GM12878 (cell line): ENCODE results near the gene NFIL3. TPM values are rescaled to one million over a fixed set of nuclear protein-coding genes. Genes with fewer than 3 reads are reported as not detected.

Experiments used
- ATAC-seq: fragments of 200-7000 bp; cut with Tn5 transposase; 3 replicates; pipeline ENCODE4 v1.9.1; 2020; ENCODE audit warnings: mild to moderate bottlenecking, moderate library complexity
- BruUV-seq: library from RNA; stranded (reverse); fragments of 400-500 nt; replicated peaks from 2 replicates; lab custom pipeline; 2021; lab: Mats Ljungman, UMichigan
- CTCF ChIA-PET: fragments of 300-600 bp; sonication (Branson Sonifier 250); formaldehyde crosslinking; extraction: SDS; loops from one replicate; lab custom pipeline; 2021; ENCODE audit warnings: inconsistent platforms; lab: Yijun Ruan, JAX
- POLR2A ChIA-PET: fragments of 350-600 bp; formaldehyde crosslinking; extraction: SDS; loops from one replicate; lab custom pipeline; 2021; ENCODE audit warnings: inconsistent platforms; lab: Charles Lee
- RAD21 ChIA-PET: fragments of 300-600 bp; sonication (Branson Sonifier 250); formaldehyde crosslinking; loops from one replicate; lab custom pipeline; 2023; ENCODE audit warnings: antibody characterized with exemption; ENCODE audit not compliant: unreplicated experiment; lab: Charles Lee
- SMC1A ChIA-PET: fragments of 300-600 bp; sonication (Branson Sonifier 250); formaldehyde crosslinking; loops from one replicate; lab custom pipeline; 2023; ENCODE audit not compliant: unreplicated experiment, uncharacterized antibody; lab: Charles Lee
- DNase-seq: peaks from one replicate; pipeline ENCODE4 v3.0.0-alpha.2; 2011; ENCODE audit warnings: low read depth, low spot score
- FAIRE-seq: peaks from 3 replicates; lab custom pipeline; 2011; peaks lifted over from hg19 to GRCh38; lab: Jason Lieb, UNC
- H2AFZ ChIP-seq: 2 replicates; pipeline ENCODE4 v1.6.0; 2011; ENCODE audit warnings: low read depth, low read length, control low read depth; ENCODE audit not compliant: control insufficient read depth
- H3K27ac ChIP-seq: 2 replicates; pipeline ENCODE4 v1.5.1; 2011; ENCODE audit warnings: control low read depth; ENCODE audit not compliant: control insufficient read depth, insufficient read depth
- H3K27me3 ChIP-seq, 2 experiments: replicated peaks in 1 of 2; 2 replicates each; pipeline versions ENCODE4 v1.6.0 to v1.6.1; 2011; ENCODE audit warnings: low read length in 1 of 2; ENCODE audit not compliant: control insufficient read depth in 2 of 2, insufficient read depth in 2 of 2
- H3K36me3 ChIP-seq, 2 experiments: 2 replicates each; pipeline ENCODE4 v1.5.1; 2011; ENCODE audit warnings: low read length in 1 of 2; ENCODE audit not compliant: control insufficient read depth in 2 of 2, insufficient read depth in 2 of 2
- H3K4me1 ChIP-seq: 2 replicates; pipeline ENCODE4 v1.6.1; 2011; ENCODE audit warnings: mild to moderate bottlenecking, low read length, moderate library complexity, mixed read lengths; ENCODE audit not compliant: control insufficient read depth, insufficient read depth
- H3K4me2 ChIP-seq: 2 replicates; pipeline ENCODE4 v1.6.0; 2011; ENCODE audit warnings: control low read depth; ENCODE audit not compliant: control insufficient read depth, insufficient read depth
- H3K4me3 ChIP-seq: fragments of 200-600 bp; sonication (generic); 2 replicates; pipeline ENCODE4 v1.5.1; 2016
- H3K79me2 ChIP-seq: 2 replicates; pipeline ENCODE4 v1.6.0; 2011; ENCODE audit warnings: low read length; ENCODE audit not compliant: control insufficient read depth, insufficient read depth
- H3K9ac ChIP-seq: 2 replicates; pipeline ENCODE4 v1.8.0; 2011; ENCODE audit warnings: low read length, control low read depth, mixed read lengths; ENCODE audit not compliant: control insufficient read depth, insufficient read depth
- H3K9me3 ChIP-seq: replicated peaks from 3 replicates; pipeline ENCODE4 v1.5.1; 2011; ENCODE audit warnings: mild to moderate bottlenecking, low read length; ENCODE audit not compliant: control insufficient read depth, insufficient read depth
- H4K20me1 ChIP-seq: 2 replicates; pipeline ENCODE4 v1.6.0; 2011; ENCODE audit not compliant: control insufficient read depth, insufficient read depth
- CBX3 ChIP-seq: fragments of 200-600 bp; sonication (generic); IDR thresholded peaks from 2 replicates; pipeline ENCODE4 v1.6.1; 2016; ENCODE audit warnings: low read depth, borderline replicate concordance
- CUX1 ChIP-seq: IDR thresholded peaks from 2 replicates; pipeline ENCODE4 v1.6.1; 2012; ENCODE audit warnings: improper control_type of control experiment, low read depth, low read length; ENCODE audit not compliant: insufficient replicate concordance
- JUND ChIP-seq: IDR thresholded peaks from 2 replicates; pipeline ENCODE4 v1.6.1; 2012; ENCODE audit warnings: low read depth, mild to moderate bottlenecking, low read length, improper control_type of control experiment, moderate library complexity
- KLF5 ChIP-seq: fragments of 450-650 bp; IDR thresholded peaks from 2 replicates; pipeline ENCODE4 v1.6.1; 2014; ENCODE audit warnings: mild to moderate bottlenecking; ENCODE audit not compliant: partially characterized antibody
- MEF2A ChIP-seq: IDR thresholded peaks from 2 replicates; pipeline ENCODE4 v1.6.1; 2011; ENCODE audit warnings: low read depth, mild to moderate bottlenecking, low read length, moderate library complexity; ENCODE audit not compliant: insufficient read depth
- MTA2 ChIP-seq: fragments of 450-650 bp; IDR thresholded peaks from 2 replicates; pipeline ENCODE4 v1.6.1; 2016; ENCODE audit warnings: low read depth, mild to moderate bottlenecking, moderate library complexity
- PKNOX1 ChIP-seq: fragments of 450-650 bp; IDR thresholded peaks from 2 replicates; pipeline ENCODE4 v1.6.1; 2016; ENCODE audit warnings: mild to moderate bottlenecking
- RAD21 ChIP-seq: IDR thresholded peaks from 2 replicates; pipeline ENCODE4 v1.6.1; 2011; ENCODE audit warnings: mild to moderate bottlenecking, low read depth, low read length, moderate library complexity; ENCODE audit not compliant: insufficient read depth
- SUPT20H ChIP-seq: IDR thresholded peaks from 2 replicates; pipeline ENCODE4 v1.6.1; 2011; ENCODE audit warnings: low read depth, mild to moderate bottlenecking, low read length, moderate library complexity, borderline replicate concordance; ENCODE audit not compliant: control insufficient read depth
- TCF12 ChIP-seq: IDR thresholded peaks from 2 replicates; pipeline ENCODE4 v1.6.1; 2011; ENCODE audit warnings: low read depth, mild to moderate bottlenecking, low read length
- YY1 ChIP-seq: IDR thresholded peaks from 2 replicates; pipeline ENCODE4 v1.6.1; 2011; ENCODE audit warnings: low read depth, mild to moderate bottlenecking, low read length
- WGBS: methylation state at CpG from one replicate; pipeline ENCODE4 v1.1.6; 2016; ENCODE audit warnings: low lambda C conversion rate; ENCODE audit not compliant: insufficient replicate concordance, insufficient coverage; ENCODE audit errors: missing lambda C conversion rate; 5-methylcytosine and 5-hydroxymethylcytosine counted together
- in situ Hi-C: fragments of 300-500 bp; cut with MboI; formaldehyde crosslinking; loops from 9 replicates; pipeline ENCODE4 v1.14.3; 2018; ENCODE audit warnings: mixed read lengths
- intact Hi-C: fragments of 100-400 bp; cut with micrococcal nuclease; formaldehyde crosslinking; loops from one replicate; pipeline ENCODE4 v1.14.2; 2022; ENCODE audit not compliant: unreplicated experiment
- polyA plus RNA-seq, 11 experiments: library from polyadenylated mRNA; depleted of rRNA in 4 of 11; unstranded in 6 of 11; stranded (reverse) in 5 of 11; fragments of >200 nt; fragmentation: Nextera tagmentation in 4 of 11; fragmentation: Illumina TruSeq in 1 of 11; extraction: Ambion mirVana in 4 of 11; extraction: Trizol in 1 of 11; gene quantifications; 1 replicate in 1 of 11; 2 replicates in 10 of 11; pipeline versions ENCODE4 v1.2.1 to v1.2.3, GENCODE V29; 2011 to 2016; ENCODE audit warnings: inconsistent platforms in 2 of 11, missing spikeins in 2 of 11, low read depth in 1 of 11
- total RNA-seq, 4 experiments: library from RNA; depleted of rRNA in 3 of 4; stranded (reverse); fragments of >200 nt in 3 of 4; fragmentation: Illumina TruSeq in 1 of 4; extraction: Trizol in 1 of 4; gene quantifications; 2 replicates each; pipeline versions ENCODE4 v1.2.1 to v1.2.3, GENCODE V29; 2013 to 2021

The NFIL3 gene
- total and polyA plus RNA-seq, 10 of the 15 experiments (the other 5 are each of a cell fraction or from before 2014, with no cell fraction given) = 0.18 to 1.0 (median 0.36) TPM; not detected in 3

GRCh38 chr9:91391818-91392217, 31.8 kb downstream of the NFIL3 start:
- in situ Hi-C loops (no loop called here), intact Hi-C loops (no loop called here)
- Histone ChIP-seq H3K4me1 (peaks cover 9% of the 10 kb centered on the region), H3K9ac (no peak overlapping the region), H3K9me3 (no peaks in the 10 kb centered on the region), H3K4me3 (no peak overlapping the region), H3K27ac (no peak overlapping the region), H3K36me3 (no peaks in the 10 kb centered on the region), H3K79me2 (no peaks in the 10 kb centered on the region), H4K20me1 (no peaks in the 10 kb centered on the region), H3K27me3 (peaks cover 0 to 7% of the 10 kb centered on the region in 2 experiments; a peak in 2 of 4 replicates), H2AFZ (no peak overlapping the region), H3K4me2 (no peak overlapping the region)
- BruUV-seq = no TSS peak
- RAD21 ChIA-PET = no interaction called here
- WGBS = 92% methylated on average over 2 of the region's 2 CpGs
- FAIRE-seq (no peak), ATAC-seq (no peak), DNase-seq (no peak)
- CTCF ChIA-PET = no interaction called here
- POLR2A ChIA-PET = no interaction called here
- TF ChIP-seq MEF2A (no peak), SUPT20H (no peak), YY1 (no peak), KLF5 (no peak), MTA2 (no peak), JUND (no peak), TCF12 (no peak), PKNOX1 (no peak), RAD21 (no peak), CBX3 (no peak), CUX1 (no peak)
- SMC1A ChIA-PET = no interaction called here
